HG03442 (cell line): ENCODE results near the gene TAC4.
"Not testable (repeated sequence)": the region's sequence is repeated elsewhere in the genome, so short reads cannot be mapped to it uniquely, and the experiment has no call there.

ENCODE experiments used
- ATAC-seq: cut with Tn5 transposase; IDR thresholded peaks from one replicate; pipeline ENCODE4 v1.9.1; 2021; ENCODE audit warnings: mild to moderate bottlenecking, moderate library complexity; ENCODE audit not compliant: unreplicated experiment

Gene TAC4

GRCh38 chr17:49843774-49844350 lies 4.0 kb downstream of the TAC4 start:
- ATAC-seq = no peak

DNA sequence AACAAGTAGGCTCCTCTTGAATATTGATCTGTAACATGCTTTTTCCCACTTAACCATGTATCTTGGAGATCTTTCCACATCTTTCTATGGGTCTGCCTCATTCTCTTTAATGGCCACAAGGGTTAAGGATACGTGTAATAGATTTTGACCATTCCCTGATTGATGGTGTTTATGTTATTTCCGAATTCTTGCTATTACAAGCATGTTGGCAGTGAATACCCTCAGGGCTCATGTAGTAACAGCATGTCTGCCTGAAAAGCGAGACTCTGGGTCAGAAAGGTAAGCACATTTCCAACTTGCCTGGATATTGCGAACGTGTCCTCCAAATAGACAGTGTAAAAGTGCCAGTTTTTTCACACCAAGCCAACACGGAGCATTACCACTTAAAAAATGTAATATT lies 5.0 kb downstream of the TAC4 start:
- ATAC-seq = no peak

GRCh38 chr17:49842371-49842770 lies 5.5 kb downstream of the TAC4 start:
- ATAC-seq = no peak

DNA sequence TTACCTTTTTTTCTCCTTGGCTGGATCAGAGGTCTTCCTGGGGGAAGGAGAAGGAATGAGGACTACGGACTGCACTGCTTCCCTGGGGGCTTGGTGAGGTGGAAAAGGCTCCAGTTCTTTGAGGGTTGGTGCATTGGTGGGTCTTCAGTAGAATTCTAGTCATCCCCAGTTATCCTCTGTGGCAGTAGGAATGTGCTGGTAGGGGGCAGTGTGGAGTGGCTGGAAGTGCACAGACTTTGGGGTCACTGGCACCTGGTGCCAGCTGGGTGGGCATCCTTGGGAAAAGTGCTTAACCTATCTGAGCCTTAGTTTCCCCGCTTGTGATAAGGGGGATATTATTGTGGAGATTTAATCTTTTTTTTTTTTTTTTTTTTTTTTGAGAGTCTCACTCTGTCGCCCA lies 6.3 kb downstream of the TAC4 start:
- ATAC-seq = no peak

DNA sequence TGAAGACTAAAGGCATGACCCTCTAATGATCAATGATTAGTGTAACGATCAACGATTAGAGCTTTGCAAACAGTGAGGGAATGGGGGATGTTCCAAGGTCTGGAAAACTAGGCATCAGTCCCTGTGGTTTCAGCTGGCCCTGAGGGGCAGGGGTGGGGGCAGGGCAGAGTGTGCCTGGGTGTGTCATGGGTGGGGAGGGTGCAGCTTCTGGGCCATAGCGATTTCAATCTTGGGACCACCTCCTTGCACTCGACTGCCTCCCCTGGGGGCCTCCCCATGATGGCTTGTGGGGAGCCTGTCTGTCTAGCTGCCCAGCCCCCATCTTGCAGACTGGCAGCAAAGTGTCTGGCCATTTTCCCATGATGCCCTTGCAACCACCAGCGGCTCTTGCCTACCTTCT lies 8.4 kb downstream of the TAC4 start:
- ATAC-seq = no peak

DNA sequence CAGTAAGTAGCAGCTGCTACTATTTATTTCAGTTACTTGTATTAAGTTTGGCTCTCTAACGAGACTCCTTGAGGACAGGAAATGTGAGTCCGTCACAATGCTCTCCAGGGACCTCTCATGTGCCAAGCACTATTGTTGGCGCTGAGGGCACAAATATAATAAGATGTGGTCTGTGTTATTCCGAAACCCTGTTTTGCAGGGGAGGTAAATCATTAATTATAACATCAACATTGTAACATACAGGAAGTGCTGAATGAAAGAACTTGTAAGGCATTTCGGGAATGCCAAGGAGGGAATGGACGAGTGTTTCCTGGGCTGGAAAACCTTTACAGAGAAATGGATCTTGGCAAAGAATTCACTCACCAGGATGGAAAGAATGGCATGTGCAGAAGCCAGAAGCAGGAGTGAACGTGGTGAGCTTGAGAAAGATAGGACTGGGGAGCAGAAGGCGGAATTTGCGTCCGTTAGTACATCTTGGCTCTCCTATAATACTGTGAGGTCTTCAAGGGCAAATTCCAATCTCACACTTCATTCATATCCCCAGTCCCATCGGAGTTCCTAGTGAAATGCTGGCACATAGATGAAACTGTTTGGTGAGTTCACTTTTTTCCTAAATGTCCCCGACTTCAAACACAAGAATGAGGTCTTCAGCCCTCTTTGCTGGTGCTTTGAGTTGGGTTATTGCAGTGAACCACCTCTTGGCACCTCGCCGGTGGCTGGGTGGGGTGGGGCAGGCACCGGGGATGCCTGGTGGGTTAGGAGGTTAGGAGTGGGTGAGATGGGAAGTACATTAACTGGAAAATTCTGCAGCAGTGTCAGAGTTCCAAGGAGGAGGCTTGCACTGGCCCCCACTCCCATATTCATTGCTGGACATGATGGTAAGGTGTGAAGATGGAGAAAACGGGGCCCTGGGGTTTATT lies 11.5 kb downstream of the TAC4 start:
- ATAC-seq = no peak

- no peak for ATAC-seq
Measured at GRCh38 chr17:49835472-49835871, 12.4 kb downstream of the TAC4 start.

- no peak for ATAC-seq
Measured at GRCh38 chr17:49834118-49834743, 13.6 kb downstream of the TAC4 start.

DNA sequence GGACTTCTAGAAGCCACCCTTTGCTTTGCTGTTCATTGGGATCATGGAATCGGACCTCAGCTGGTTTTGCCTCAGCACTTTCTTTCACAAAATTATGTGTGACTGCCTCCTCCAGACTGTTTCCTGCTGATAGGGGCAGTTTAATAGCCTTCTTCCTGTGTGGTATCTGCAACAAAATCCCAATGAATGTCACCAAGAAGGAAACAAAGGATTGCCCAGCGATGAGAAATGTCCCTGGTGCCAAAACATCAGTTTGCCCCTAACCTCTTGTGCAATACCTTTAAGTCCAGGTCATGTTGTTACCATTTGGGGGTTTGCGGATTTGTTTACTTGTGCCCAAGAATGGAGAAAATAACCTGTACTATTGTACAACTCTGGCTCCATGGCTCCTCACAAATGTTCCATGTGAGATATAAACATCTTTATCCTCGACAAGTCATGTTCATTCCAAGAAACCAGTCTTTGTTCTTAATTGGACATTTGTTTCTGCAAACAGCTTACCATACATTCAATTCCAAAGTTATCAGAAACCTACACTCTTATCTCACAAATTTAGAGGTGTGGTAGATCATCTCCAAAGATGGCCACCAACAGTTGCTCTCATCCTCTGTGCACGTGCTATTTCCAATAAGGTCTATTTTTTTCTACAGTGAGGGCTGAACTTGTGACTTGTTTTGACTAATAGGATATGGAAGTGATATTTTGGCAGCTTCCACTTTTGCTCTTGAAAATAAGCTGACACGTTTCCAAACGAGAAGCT lies 14.8 kb downstream of the TAC4 start:
- no peak for ATAC-seq

GRCh38 chr17:49830605-49831004 lies 17.3 kb downstream of the TAC4 start:
- ATAC-seq = no peak

GRCh38 chr17:49829026-49829425 lies 18.8 kb downstream of the TAC4 start:
- ATAC-seq = no peak

- not testable (repeated sequence) for ATAC-seq
Measured at GRCh38 chr17:49828325-49828724, 19.5 kb downstream of the TAC4 start.

- no peak for ATAC-seq
Measured at GRCh38 chr17:49825645-49826044, 22.2 kb downstream of the TAC4 start.

- no peak for ATAC-seq
Measured at GRCh38 chr17:49823614-49824013, 24.3 kb downstream of the TAC4 start.

DNA sequence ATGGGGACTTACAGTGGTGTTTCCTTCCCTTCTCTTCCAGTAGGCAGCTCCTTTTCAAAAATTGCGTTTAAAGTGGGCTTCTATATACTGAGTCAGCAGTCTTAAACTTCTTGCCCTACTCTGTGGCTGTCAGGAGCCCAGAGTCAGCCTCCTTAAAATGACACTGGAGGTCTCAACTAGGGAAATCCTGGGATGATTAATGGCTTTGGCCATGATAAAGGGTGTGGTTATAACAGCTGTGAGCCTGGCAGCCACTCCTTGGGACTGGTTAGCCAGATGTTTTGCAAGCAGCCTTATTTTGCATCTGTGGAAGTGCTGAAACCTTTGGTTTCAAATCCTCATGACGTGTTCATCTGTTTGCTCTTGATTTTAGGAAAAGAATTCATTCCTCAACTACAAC lies 25.0 kb downstream of the TAC4 start:
- no peak for ATAC-seq

GRCh38 chr17:49821916-49822315 lies 26.0 kb downstream of the TAC4 start:
- no peak for ATAC-seq

DNA sequence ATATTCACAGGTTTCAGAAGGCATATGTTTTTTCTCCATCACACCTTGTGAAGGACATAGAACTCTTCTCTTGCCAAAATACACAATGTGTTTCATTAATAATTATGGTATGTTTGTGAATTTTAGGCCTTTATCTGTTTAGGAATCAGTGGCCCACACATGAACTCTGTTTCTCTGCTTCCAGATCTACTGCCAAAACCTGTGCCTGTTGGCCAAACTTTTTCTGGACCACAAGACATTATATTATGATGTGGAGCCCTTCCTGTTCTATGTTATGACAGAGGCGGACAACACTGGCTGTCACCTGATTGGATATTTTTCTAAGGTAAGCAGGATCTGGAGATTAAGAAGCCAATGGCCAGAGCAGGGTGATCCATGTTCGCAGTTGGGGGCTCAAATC lies 26.4 kb downstream of the TAC4 start:
- ATAC-seq = no peak

DNA sequence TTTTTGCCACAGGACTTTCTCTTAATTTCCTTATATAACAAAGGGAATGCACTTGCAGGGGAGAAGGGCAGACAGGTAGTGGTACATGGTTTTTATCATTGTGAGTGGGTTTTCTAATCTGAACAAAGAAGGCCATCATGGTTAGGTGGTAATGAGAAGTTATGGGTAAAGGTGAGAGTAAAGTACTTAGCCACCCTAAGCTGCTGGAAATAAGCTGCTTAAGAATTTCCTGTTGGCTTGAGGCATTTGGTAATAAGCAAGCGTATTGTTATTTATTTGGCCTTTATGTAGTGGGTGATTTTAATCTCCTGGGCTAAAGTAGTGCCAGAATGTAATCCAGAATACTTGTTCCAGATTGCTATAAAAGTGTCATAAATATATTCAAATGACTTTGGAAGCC lies 27.1 kb downstream of the TAC4 start:
- ATAC-seq = no peak

DNA sequence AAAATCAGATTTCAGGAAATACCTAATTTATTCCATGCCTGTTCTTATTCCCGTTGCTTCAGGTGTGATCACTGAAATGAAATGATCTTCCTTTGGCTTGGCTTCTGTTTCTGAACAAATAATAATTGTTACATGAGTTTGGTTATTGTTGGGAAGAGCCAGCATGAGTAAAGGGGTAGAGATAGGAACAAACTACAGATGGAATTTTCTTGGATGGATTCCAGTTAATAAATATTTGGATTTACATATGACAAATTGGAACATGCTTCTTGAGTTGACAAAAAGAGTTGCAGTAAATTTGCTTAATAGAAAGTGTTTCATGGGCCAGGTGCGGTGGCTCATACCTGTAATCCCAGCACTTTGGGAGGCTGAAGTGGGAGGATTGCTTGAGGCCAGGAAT lies 28.2 kb downstream of the TAC4 start:
- ATAC-seq = no peak

DNA sequence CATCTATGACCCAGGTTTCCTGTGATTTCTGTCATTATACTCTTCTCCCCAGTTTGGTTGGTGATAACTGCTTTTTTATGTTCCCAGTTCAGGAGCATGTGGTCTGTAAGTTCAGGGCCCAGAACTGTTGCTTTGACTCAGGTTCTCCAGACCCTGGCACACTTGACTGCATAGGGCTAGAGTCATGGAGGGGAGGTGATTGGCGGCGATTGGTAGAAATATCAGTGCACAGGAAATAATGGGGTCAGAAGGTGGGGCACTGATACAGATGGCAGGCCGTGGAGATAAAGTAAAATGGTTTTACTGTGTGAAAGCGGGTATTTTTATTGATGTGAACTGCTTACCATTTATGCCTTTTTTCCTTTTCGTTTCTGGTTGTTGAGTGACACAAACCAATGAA lies 28.7 kb downstream of the TAC4 start:
- ATAC-seq = no peak

DNA sequence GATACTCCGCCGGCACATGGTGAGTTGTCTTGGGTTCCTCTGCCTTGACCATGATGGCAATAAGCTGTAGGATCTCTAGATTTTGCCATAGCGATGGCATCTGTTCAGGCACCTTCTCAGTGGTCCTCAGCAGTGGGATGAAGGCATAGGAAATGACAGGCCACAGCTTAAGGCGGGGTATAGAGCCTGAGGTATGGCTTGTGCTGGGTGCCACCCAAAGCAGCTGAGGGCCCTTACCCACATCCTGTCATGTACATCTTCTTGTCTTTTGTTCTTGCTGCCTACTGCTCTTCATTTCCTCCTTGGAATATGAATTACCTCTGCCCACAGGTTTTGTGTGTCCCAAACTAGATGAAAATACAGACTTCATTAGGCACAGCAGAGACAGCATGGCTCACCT lies 29.9 kb downstream of the TAC4 start:
- no peak for ATAC-seq
